Activated gamma-delta T cell (primary cell): ENCODE data around the gene PPP1R37.
"Not testable (repeated sequence)": the region's sequence is repeated elsewhere in the genome, so short reads cannot be mapped to it uniquely, and the experiment has no call there.

Source experiments
- DNase-seq: peaks from one replicate; lab custom pipeline; 2025; lab: John Stamatoyannopoulos, UW

Gene PPP1R37

DNA sequence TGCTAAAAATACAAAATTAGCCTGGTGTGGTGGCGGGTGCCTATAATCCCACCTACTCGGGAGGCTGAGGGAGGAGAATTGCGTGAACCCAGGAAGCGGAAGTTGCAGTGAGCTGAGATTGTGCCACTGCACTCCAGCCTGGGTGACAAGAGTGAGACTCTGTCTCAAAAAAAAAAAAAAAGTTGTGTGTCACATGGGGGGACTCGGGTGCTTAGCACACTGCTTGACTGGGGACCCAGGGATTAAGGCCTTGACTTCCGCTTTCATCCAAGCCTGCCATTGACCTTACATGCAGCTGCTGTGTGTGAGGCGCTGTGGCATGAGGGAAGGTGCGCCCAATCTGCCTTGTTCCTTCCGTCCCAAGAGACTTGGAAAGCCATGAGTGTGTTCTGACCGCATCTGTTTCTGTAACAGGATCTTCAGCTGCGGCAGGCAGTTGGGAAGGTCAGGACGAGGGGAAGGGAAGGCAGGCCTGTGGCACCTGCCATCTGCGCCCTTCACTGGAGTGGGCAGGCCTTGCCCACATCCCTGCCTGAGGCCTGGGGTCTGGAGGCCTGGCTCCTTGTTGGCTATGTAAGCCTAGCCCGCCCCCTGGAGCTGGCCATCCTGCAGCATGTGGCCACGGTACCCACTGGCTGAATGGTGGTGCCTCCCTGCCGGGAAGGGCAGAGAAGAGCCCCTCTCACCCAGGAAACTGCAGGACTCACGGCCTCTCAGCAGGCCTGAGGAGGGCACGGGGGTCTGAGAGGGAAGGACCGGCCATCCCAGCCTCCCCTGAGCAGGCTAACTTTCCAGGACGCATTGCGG is 23.0 kb downstream of the PPP1R37 start:
- DNase-seq: no peak

DNA sequence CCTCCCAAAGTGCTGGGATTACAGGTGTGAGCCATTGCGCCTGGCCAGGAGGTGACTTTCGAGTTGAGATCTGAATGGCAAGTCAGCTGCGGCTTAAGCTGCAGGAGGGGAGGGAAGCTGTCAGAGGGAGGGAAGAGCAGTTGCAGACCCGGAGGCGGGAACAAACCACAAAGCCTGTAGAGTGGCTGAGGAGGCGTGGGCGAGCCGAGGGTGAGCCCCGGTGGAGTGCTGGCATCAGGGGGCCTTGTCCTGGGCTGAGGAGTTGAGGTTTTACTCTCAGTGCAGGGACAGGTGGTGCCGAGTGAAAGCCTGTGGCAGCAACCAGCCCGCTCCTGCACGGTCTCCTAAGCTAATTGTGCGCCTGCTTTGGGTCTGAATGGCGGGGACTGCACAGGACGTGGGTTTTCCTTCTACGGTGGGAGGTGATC is 24.2 kb downstream of the PPP1R37 start:
- DNase-seq: no peak

DNA sequence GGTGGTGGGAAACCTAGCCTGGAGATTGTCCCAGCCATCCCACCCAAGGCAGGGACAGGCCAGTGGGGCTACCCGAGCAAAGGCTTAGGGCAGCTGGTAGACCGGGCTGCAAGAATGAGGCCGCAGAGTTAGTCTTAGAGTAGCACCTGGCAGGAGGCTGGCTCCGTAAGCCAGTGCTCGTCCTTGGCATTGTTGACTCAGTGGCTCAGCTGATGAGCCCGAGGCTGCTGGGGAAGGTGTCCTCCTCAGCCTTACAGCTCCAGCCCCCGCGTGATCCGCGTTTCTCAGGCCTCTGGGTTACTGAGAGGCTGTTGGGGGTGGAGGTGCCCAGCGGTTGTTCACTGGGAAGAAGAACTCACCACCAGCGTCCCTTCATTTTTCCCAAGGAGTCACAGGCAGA is 24.7 kb downstream of the PPP1R37 start:
- DNase-seq: no peak

DNA sequence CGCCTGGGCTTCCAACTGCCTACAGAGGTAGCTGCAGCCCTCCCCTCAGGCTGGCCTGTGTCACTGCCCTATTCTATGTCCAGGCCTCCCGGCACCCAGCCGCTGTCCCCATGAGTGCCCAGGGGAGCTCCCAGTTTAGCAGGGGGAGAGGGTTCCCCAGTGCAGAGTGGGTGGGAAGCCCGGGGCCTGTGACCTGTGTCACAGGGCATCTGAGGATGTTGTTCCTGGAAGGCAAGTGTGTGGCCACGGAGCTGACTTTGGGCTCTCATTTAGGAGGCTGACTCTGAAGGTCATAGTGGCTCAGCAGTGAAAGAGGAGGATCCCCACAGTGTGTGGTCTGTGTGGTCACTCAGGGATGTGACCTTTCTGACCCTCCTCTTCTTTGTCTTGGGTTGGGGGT is 25.1 kb downstream of the PPP1R37 start:
- no peak for DNase-seq

DNA sequence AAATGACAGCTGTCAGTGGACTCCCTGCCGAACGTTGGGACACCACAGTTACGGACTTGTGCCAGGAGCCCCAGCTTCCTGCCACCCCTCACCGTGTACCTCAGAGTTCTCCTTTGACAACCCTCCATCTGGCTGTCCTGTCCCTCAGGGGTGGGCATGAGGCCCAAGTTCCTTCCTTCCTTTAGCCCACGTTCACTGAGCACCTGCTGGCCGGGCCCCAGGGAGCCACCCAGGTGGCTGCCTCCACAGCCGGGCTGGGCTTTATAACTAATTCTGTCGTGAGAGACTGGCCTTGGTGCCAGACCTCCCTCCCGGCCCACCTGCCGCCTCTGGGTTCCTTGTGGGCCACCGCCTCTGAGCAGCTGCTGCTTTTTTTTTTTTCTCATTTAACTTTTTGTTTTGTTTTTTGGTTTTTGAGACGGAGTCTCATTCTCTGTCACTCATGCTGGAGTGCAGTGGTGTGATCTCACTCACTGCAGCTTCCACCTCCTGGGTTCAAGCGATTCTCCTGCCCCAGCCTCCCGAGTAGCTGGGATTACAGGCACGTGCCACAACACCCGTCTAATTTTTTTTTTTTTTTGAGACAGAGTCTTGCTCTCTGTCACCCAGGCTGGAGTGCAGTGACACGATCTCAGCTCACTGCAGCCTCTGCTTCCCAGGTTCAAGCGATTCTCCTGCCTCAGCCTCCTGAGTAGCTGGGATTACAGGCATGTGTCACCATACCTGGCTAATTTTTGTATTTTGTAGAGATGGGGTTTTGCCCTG is 25.8 kb downstream of the PPP1R37 start:
- DNase-seq: not testable (repeated sequence)

DNA sequence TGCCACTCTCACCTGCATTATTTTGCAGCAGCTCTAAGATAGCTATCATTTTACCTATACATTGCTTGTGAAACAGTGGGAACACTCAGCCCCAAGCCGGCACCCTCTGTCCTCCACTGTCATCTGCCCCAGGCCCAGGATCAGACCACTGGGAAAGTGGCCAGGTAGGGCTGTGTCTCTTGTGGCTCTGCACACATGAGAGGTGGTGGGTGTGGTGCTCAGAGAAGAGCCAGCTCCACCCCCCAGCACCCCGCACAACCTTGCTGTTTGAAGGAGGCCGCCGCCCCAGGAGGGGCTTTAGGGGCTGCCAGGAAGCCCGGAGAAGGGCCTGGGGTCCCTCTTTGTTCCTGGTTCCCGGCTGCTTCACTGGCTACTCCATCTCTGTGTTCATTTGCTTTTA is 26.6 kb downstream of the PPP1R37 start:
- DNase-seq: no peak

DNA sequence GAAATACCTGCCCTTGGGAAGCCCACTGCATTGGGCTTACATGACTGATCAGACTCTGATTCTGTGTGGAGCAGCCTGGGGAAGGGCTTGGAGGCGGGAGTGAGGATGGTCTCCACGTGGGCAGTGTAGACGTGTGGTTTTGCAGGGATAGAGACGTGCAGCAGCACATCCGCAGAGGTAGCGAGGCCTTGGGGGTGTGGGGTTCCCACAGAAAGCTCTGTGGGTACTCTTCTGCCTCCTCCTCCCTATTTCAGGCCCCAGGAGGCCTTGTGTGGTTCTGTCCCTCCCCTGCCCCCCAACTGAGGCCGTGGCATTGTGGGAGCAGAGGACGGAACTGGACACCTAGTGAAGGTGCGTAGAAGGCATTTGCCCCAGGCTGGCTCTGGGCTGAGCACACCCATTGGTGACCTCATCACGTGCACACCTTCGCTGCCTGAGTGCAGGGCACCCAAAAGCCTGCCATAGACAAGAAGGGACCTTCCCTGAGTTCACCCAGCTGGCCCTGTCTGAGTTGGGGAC is 28.9 kb downstream of the PPP1R37 start:
- DNase-seq: no peak

DNA sequence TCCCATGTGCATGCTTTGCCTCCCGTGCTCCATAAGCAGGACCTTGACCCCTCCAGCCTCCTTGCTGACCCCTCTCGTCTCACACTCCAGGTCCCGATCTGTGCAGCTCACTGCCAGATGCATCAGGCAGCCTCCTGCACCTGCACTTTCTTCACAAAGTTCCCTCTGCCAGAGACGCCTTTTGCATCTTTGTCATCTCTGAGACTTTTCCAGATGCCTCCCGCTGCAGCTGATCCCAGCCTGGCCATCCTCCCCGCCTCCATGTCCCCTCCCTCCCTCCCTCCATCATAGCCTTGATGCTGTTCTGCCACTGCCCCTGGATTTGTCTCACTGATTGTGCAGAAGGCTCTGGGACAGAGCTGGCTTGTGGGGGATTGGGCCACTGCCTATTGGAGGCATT is 29.9 kb downstream of the PPP1R37 start:
- no peak for DNase-seq

DNA sequence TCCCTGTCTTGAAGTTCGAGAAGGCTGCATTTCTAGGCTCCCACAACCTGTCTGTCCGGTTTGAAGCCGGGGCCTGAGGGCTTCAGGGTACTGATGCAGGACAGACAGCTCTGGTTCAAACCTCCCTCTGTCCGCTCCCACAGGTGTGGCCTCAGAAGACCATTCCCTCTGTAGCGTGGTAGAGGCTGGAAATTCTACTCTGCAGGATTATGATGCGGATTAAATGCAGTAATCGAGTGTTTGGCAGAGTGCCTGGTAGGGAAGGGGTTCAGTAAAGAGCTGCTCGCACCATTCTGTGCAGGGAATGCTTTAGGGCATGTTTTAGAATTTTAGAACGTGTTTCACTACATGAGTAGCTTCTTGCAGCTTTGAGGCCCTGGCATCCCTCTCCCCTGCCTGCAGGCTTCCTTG is 30.5 kb downstream of the PPP1R37 start:
- no peak for DNase-seq

DNA sequence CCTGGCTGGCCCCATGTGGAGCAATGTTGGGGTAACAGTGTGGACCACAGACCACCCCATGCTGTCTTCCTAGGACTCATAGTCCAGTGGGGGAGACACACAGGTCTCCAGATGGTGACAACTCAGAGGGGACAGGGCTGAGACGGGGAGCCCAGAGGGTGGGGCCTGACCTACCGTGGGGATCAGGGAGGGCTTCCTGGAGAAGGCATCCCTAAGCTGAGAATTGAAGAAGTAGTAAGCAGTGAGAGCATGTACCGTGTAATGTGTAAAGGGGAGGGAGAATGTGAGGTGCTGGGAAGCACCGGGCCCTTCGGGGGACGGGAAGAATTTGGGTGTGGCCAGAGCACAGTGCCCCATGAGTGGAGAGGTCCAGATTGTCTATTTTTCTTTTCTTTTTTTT is 31.0 kb downstream of the PPP1R37 start:
- no peak for DNase-seq

DNA sequence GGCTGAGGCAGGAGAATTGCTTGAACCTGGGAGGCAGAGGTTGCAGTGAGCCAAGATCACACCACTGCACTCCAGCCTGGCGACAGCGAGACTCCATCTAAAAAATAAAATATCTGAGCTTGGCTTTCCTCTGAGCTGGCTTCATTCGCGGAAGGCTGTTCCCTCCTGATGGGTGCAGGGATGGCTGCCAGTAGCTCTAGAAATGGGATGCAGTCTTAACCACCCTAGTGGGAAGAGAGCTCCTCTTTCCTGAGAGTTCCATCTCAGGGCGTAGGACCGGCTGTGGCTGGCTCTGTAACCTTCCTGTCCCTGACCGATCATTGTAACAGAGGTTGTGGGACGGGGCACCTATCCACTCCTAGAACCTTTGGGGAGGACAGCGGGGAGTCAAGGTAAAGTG is 32.4 kb downstream of the PPP1R37 start:
- no peak for DNase-seq

DNA sequence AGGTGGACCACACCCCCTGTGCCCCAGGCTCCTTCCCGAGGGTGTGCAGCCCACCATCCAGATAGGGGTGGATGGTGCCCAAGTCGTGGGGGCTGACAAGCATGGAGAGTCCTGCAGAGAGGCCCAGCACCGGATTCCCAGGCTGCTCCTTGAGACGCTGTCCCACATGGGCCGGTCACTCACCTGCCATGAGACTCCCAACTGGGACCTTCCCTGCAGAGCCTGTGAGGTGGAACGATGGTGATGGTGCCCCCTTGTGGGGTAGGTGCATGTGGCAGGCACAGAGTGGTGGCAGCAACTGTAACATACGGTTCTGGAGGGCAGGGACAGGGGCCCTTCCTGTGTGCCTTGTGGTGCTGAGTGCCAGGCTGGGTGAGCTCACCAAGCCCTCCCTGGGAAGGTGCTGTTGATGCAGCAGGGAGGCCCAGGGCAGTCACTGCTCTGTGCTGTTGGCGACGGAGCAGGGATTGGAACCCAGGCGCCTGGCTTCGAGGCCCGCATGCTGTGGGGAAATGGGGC is 33.1 kb downstream of the PPP1R37 start:
- no peak for DNase-seq

DNA sequence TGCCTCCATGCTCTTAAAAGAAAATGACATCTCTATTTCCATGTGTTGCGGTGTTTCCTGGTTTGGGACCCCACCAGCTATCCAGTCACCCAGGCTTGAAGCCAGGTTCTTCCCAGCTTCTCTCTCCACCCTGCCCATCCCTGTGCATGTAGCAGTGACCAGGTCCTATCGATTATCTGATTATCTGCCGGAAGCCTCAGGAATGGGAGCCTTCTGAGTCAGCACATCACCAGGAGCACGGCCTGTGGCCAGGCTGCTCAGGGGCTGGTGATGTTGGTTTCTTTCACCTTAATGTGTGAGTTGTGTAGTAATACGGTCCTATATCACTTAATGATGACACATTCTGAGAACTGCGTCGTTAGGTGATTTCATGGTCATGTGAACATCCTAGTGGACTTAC is 33.7 kb downstream of the PPP1R37 start:
- DNase-seq: no peak

DNA sequence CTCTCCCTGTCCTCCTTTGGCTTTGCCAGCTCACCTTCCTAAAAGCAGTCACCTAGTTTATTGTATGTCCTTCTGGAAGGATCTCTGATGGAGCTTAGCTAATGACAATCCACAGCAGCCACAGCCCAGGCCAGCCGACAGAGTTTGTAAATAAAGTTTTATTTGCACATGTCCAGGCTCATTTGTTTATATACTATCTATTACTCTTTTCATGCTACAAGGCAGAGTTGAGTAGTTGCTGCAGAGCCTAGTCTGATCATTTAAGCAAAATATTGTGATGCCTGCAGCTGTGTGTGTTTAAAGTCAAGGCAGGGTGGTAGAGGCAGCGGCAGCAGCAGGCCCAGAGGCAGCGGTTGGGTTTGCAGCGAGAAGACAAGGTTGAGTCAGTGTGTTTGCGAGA is 35.2 kb downstream of the PPP1R37 start:
- DNase-seq: no peak

DNA sequence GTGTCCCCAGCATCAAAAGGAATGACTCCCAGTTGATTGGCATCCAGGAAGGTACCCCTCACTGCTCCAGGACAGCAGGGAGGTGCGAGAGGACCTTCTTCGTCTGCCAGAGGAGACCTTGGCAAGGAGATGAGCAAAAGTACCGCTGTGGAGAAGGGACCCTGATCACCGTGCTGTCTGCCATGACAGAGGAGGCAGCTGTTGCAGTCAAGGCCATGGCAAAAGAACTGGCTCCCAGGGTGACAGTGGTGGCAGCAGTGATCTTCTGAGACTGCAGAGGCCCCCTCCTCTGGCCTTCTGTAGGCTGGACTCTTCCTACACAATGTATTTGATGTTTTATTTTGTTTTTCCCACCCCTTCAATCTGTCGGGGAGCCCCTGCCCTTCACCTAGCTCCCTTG is 35.8 kb downstream of the PPP1R37 start:
- DNase-seq: no peak

DNA sequence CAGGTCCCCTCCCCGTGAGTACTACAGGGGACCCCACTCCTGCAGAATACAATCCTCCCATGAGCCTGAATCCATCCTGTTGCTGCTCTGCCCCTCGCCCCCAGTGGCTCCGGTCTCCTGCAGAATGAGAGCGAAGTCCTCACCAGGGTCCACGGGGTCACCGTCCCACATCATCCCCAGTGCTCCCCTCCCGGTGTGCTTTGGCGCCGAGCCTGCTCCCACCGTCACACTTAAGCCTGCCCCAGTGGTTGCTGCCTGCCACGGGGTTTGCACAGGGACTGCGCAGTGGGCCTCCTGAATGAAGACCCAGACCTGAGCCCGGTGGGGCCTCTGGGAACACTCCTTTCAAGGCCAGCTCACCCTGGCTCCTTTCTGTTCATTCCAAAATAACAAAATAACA is 37.3 kb downstream of the PPP1R37 start:
- DNase-seq: no peak

DNA sequence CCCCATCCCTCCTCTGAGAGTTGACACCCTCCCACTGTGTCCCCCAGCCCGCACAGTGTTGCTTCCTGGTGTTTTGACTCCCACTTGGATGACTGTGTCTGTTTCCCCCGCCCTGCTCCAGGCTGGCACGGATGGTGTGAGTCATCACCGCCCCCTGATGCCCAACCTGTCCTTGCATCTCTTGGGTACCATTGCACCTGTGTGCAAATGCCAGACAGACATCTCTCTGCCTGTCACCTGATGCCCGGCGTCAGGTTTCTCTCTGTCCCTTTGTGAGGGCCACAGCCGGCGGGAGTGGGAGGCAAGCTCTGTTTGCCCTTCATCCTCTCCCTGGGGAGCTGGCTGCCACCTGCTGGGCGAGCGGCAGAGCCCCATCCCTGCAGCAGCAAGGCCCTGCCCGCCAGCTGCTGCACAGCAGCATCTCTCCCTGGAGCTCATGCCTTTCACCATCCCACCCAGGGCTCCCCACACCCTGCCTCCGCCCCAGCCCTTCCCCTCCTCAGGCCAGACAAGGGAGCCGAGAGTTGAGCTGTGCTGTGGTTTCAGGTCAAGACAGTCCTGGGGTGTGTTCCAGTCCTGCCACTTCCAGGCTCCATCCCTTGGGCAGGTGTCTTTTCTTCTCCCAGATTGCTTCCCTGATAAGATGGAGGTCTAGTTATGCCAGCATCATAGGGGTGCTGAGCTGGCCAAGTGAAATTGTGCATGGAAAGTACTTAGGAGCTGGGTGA is 38.1 kb downstream of the PPP1R37 start:
- no peak for DNase-seq

DNA sequence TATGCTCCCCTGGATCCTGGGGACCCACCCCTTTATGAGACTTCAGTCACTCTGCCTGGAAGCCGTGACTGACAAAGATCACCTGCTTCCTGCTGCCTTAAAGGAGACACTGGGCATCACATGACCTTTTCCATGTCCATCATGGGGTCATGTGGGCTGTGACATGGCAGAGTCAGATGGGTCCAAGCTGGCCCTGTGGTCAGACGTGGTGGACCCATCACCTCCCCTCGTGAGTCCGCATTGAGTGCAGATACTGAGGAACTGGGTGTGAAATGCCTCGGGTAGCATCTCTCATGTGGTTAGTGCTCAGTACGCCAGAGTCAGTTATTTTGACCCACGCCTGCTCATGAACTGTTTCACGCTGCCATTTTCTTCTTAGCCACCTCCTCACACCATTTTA is 40.7 kb downstream of the PPP1R37 start:
- DNase-seq: no peak

DNA sequence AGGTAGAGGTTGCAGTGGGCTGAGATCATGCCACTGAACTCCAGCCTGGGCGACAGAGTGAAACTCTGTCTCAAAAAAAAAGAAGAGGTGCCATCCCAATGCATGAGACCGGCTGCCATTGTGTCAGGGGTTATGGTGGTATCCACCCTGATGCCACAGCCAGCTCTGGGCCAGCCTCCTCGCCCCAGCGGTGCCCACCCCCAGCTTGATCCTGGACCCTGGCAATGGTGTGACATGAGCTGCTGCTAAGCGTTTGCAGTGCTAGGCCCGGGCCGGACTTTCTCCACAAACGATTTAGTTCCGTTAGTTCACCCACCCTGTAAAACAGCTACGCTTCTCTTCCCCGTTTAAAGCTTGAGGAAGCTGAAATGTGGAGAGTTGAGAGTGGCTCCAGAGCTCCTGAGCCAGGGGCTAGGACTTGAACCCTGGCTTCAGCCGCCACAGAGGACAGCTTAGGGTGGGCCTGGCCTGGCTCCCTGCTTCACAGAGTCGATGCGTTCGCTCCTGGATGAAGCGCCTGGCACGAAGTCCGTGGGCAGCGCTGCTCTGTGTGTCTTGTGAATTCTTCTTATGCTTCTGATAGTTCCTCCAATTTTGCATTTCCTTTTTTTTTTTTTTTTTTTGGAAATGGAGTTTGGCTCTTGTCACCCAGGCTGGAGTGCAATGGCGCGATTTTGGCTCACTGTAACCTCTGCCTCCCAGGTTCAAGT is 42.4 kb downstream of the PPP1R37 start:
- no peak for DNase-seq

DNA sequence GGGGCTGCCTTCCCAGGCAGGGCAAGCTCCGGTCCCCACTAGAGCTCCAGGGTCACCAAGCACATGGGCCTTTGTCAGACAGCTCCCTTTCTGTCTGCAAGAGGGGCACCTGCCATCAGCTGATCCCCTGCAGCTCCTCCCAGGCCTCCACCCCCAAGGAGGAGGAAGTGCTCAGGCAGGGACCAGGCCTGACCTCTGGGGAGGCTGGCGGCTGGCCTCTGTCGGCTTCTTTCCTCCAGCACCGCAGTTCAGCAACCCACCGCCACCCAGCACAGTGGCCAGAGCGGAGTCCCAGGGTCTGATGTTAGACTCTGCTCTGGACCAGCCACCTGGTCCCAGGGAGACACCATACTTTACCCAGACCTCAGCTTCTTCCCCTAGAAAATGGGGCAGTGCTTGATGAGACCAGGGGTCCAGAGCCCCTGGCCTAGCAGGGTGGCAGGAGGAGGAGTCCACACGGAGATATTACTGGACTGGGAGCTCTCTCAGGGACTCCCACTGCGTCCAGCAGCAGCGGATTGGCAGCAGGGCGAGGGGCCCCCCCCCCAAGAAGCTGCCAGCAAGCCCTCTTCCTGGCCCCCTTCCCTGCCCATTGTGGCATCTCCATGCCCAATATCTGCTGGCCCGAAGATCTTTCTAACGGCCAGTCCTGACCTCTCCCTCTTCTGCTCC is 43.7 kb downstream of the PPP1R37 start:
- no peak for DNase-seq

DNA sequence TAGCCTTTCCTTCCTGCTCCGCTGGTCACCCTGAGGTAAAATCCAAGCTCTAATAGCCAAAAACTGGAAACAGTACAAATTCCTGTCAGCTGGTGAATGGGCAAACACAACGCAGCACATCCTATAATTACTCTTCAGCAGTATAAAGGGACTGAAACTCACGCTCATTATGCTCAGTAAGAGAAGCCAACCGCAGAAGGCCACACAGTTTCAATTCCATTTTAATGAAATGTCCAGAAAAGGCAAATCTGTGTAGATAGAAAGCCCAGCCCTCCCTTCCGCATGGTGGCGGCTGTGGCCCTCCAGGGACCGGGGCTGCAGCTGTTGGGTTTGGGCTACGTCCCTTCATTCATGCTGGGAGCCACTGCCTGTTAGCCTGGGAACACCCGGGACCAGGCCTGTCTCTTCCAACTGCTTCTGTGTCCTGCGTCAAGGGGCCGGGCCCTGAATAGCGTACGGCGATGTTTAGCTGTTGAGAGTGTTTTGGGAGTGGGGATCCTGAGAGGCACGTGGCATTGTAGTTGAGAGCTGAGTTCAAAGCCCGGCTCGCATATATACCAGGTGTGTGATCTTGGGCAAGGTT is 44.3 kb downstream of the PPP1R37 start:
- no peak for DNase-seq
